Heart right ventricle (tissue), 16 donors: ENCODE data around the gene NANOG. TPM values are rescaled to one million over a fixed set of nuclear protein-coding genes. Genes with fewer than 3 reads are reported as not detected.
"Not testable (repeated sequence)": the region's sequence is repeated elsewhere in the genome, so short reads cannot be mapped to it uniquely, and the experiment has no call there.

Experiments
- ATAC-seq, 8 donors: fragments of 200-7000 bp; cut with Tn5 transposase; one replicate each; pipeline ENCODE4 v1.9.1; 2020; ENCODE audit warnings: mild to moderate bottlenecking in 8 of 8, moderate library complexity in 8 of 8, moderate number of reproducible peaks in 1 of 8
- DNase-seq, 2 donors: peaks; one replicate each; pipeline ENCODE4 v3.0.0-alpha.2; 2020
- H3K27ac ChIP-seq, 10 donors: fragments of 200-600 bp; sonication (generic) in 2 of 10; one replicate each; pipeline versions ENCODE4 v1.5.0 to v1.8.0; 2020 to 2022; ENCODE audit warnings: mild to moderate bottlenecking in 3 of 10
- H3K27me3 ChIP-seq, 7 donors: fragments of 200-600 bp; one replicate each; pipeline ENCODE4 v1.8.0; 2021 to 2022; ENCODE audit warnings: mild to moderate bottlenecking in 2 of 7
- H3K36me3 ChIP-seq, 9 donors: fragments of 200-600 bp; sonication (generic) in 1 of 9; one replicate each; pipeline versions ENCODE4 v1.5.0 to v1.8.0; 2020 to 2022; ENCODE audit warnings: mild to moderate bottlenecking in 2 of 9
- H3K4me1 ChIP-seq, 9 donors: fragments of 200-600 bp; sonication (generic) in 1 of 9; one replicate each; pipeline versions ENCODE4 v1.5.0 to v1.8.0; 2020 to 2022; ENCODE audit warnings: mild to moderate bottlenecking in 4 of 9
- H3K4me3 ChIP-seq, 10 donors: fragments of 200-600 bp; sonication (generic) in 2 of 10; one replicate each; pipeline versions ENCODE4 v1.5.0 to v1.8.0; 2020 to 2022; ENCODE audit warnings: mild to moderate bottlenecking in 7 of 10, moderate library complexity in 2 of 10
- H3K9me3 ChIP-seq, 11 donors: fragments of 200-600 bp in 10 of 11; sonication (generic) in 2 of 11; one replicate each; pipeline versions ENCODE4 v1.5.0 to v1.8.0; 2013 to 2022; ENCODE audit warnings: mild to moderate bottlenecking in 2 of 11, control low read depth in 1 of 11, moderate library complexity in 1 of 11
- WGBS, 2 donors: extraction: QIAGEN DNeasy Blood & Tissue Kit; methylation state at CpG; one replicate each; pipeline ENCODE4 v1.1.7; 2013; ENCODE audit warnings: inconsistent platforms in 1 of 2; 5-methylcytosine and 5-hydroxymethylcytosine counted together
- intact Hi-C, 10 donors: fragments of 100-400 bp; cut with DNase I; formaldehyde crosslinking; loops; one replicate each; pipeline versions ENCODE4 v1.11.1 to v1.14.2; 2022
- polyA plus RNA-seq, 2 donors: library from polyadenylated mRNA; stranded (reverse); fragments of 200-250 nt; gene quantifications; one replicate each; pipeline ENCODE4 v1.2.3, GENCODE V29; 2013
- total RNA-seq, 10 donors: library from RNA; stranded (reverse); fragmentation: NEBNext Ultra II Directional in 3 of 10; extraction: Animal tissue kit (Norgen Biotek cat#: 25700) in 3 of 10; gene quantifications; one replicate each; pipeline versions ENCODE4 v1.2.1 to v1.2.4, GENCODE V29; 2021 to 2023
- TF ChIP-seq, protein P1 (sequence below), 9 donors: fragments of 200-600 bp; sonication (generic) in 2 of 9; IDR thresholded peaks; one replicate each; pipeline versions ENCODE4 v1.5.0 to v1.8.0; 2021 to 2022; ENCODE audit warnings: antibody characterized with exemption in 9 of 9, mild to moderate bottlenecking in 5 of 9, moderate library complexity in 1 of 9
- donor health status: Arrhythmogenic right ventricular cardiomyopathy.
- donor health status: ischemic (EF 13 %, LVEDD 7.1; RV severe dilation, severe dysfunction).
- donor health status: healthy with polysubstance abuse.
- donor health status: DM: no; HTN: yes; CAD: no.
- donor health status: DM: no; HTN: no; CAD: no.
- donor health status: ischemic (EF 25% LVEDD 6.9; RV normal size, moderate dysfunction).
- donor health status: ischemic (EF 25% LVEDD 5.7; RV mildly dilated, moderate dysfunction).
- donor health status: healthy.
- donor health status: DM: yes; HTN: yes; CAD: no.
- donor health status: Ischemic cardiomyopathy.
- donor health status: ischemic (EF 35%, LVEDD 5.7; RV mildly dilated, moderate dysfunction).
- donor health status: nonischemic (EF 11% LVEDD 7.7; RV severe dilation, severe dysfunction).
- donor health status: DM: yes; HTN: yes; CAD: no.
- donor health status: PGD.
- donor health status: ischemic (EF 29% LVEDD 5.4; RV normal size, mild dysfunction).
- donor health status: nonischemic (EF 23%, LVEDD 6.1; RV moderate dilation, normal function).

NANOG gene
- total and polyA plus RNA-seq, 12 donors: 0.12 to 0.23 TPM; not detected in 10

DNA sequence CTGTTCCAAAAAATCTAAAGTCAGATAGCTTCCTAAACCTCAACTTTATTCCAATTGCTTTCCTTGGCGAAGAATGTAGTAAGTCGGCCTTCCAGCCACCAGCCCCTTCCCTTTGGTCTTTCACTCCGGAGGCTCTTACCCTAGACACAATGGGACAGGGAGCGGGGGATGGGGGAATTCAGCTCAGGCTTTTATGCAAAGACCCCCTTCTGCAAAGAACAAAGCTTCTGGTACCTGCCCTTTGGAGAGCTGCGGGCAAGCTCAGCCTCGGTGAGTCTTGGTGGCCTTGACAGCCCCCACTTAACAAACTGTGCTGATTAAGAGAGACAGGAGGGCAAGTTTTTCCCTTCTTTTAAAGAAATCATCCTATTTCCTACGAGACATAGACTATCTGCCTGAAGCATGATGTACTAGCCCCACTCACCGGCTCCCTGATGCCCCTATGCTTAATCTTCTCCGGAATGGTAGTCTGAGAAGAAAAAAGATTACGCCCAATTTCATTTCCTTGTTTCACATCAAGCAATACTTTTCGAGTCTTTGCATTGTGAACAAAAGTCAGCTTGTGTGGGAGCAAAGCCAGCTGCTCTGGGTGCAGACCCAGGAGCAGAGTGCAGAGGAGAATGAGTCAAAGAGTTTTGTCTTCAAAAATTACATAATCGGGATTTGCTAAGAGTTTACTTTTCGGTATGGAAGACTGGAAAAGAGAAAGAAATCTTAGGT lies 1.5 kb upstream of the NANOG start:
- Histone ChIP-seq H3K9me3 (no peaks in the 10 kb centered on the region), H3K27me3 (peaks cover 0 to 42% (median 18%) of the 10 kb centered on the region in 7 donors), H3K36me3 (no peaks in the 10 kb centered on the region), H3K27ac (no peak overlapping the region), H3K4me3 (no peak overlapping the region), H3K4me1 (peaks cover 0 to 10% (median 0%) of the 10 kb centered on the region in 9 donors)
- TF ChIP-seq, protein P1, sequence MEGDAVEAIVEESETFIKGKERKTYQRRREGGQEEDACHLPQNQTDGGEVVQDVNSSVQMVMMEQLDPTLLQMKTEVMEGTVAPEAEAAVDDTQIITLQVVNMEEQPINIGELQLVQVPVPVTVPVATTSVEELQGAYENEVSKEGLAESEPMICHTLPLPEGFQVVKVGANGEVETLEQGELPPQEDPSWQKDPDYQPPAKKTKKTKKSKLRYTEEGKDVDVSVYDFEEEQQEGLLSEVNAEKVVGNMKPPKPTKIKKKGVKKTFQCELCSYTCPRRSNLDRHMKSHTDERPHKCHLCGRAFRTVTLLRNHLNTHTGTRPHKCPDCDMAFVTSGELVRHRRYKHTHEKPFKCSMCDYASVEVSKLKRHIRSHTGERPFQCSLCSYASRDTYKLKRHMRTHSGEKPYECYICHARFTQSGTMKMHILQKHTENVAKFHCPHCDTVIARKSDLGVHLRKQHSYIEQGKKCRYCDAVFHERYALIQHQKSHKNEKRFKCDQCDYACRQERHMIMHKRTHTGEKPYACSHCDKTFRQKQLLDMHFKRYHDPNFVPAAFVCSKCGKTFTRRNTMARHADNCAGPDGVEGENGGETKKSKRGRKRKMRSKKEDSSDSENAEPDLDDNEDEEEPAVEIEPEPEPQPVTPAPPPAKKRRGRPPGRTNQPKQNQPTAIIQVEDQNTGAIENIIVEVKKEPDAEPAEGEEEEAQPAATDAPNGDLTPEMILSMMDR (IDR thresholded peaks at IDR 0.05): no peak
- DNase-seq: no peak
- intact Hi-C loops: no loop called here
- no peak for ATAC-seq
- 25 to 30% methylated on average over 13 of the region's 13 CpGs for WGBS, 2 donors

DNA sequence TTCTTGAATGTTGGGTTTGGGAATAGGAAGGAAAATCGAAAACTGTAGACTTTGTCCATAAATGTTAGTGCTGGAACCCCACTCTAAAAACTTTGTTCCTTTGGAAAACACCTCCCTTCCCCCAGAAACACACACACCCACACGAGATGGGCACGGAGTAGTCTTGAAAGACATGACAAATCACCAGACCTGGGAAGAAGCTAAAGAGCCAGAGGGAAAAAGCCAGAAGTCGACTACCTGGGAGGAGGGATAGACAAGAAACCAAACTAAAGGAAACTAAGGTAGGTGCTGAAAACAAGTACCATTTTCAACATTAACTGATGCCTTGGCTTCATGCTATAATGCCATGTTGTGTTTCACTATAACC lies 925 bp upstream of the NANOG start:
- H3K27me3 ChIP-seq: peaks cover 0 to 43% (median 18%) of the 10 kb centered on the region in 7 donors
- H3K27ac ChIP-seq: no peak overlapping the region
- ATAC-seq: no peak
- H3K36me3 ChIP-seq: no peaks in the 10 kb centered on the region
- intact Hi-C loops: no loop called here
- 16 to 22% methylated on average over 4 of the region's 4 CpGs for WGBS, 2 donors
- no peak for DNase-seq
- H3K4me3 ChIP-seq: no peak overlapping the region
- H3K4me1 ChIP-seq: peaks cover 0 to 10% (median 0%) of the 10 kb centered on the region in 9 donors
- no peaks in the 10 kb centered on the region for H3K9me3 ChIP-seq
- TF ChIP-seq, protein P1 (IDR thresholded peaks at IDR 0.05): no peak

DNA sequence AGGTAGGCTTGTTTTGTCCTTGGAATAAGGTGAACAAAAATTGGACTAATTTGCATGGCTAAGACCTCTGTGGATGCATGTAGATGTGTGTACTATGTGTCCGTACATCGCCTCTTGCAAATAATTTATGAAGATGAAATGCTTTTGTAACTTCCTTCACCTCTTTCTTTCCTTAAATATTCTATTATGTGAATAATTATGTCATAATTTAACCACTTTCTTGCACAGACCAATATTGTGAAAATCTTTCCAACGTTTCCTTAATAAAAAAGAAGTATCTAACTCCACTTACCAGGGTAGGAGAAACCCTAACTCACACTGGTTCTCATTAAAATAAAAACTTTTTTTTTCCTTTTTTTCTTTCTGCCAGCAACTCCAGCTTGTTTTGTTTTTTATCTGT lies 4.0 kb downstream of the NANOG start:
- TF ChIP-seq, protein P1 (IDR thresholded peaks at IDR 0.05): no peak
- H3K27ac ChIP-seq: no peak overlapping the region
- H3K9me3 ChIP-seq: no peaks in the 10 kb centered on the region
- no peak for ATAC-seq
- DNase-seq: no peak
- 51 to 73% methylated on average over 3 of the region's 3 CpGs for WGBS, 2 donors
- no peak overlapping the region for H3K4me3 ChIP-seq
- no peaks in the 10 kb centered on the region for H3K36me3 ChIP-seq
- H3K27me3 ChIP-seq: peaks cover 0 to 28% (median 4%) of the 10 kb centered on the region in 7 donors
- intact Hi-C loops: no loop called here
- peaks cover 0 to 7% (median 0%) of the 10 kb centered on the region in 9 donors for H3K4me1 ChIP-seq

DNA sequence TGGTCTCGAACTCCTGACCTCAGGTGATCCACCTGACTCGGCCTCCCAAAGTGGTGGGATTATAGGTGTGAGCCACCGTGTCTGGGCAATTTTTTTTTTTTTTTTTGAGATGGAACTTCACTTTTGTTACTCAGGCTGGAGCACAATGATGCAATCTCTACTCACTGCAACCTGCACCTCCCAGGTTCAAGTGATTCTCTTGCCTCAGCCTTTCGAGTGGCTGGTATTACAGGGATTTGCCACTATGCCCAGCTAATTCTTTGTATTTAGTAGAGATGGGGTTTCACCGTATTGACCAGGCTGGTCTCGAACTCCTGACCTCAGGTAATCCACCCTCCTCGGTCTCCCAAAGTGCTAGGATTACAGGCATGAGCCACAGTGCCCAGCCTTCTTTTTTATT lies 8.1 kb downstream of the NANOG start:
- intact Hi-C loops: loop anchor here in 1 of 10 donors (5.0 kb wide), 1 partner anchor 110 kb away; no protein-coding TSS in a partner anchor
- H3K36me3 ChIP-seq, ATAC-seq, H3K27me3 ChIP-seq, H3K4me1 ChIP-seq, H3K9me3 ChIP-seq, H3K27ac ChIP-seq, DNase-seq, H3K4me3 ChIP-seq: not testable (repeated sequence)
- 77 to 96% methylated on average over 6 to 7 of the region's 7 CpGs for WGBS, 2 donors
